Measurements from ENCODE around the gene FOXO3. TPM values are rescaled to one million over a fixed set of nuclear protein-coding genes. Genes with fewer than 3 reads are reported as not detected.

The FOXO3 gene
- total RNA-seq, 2 donors from 2014 or later = 10.4 to 21.3 TPM

DNA sequence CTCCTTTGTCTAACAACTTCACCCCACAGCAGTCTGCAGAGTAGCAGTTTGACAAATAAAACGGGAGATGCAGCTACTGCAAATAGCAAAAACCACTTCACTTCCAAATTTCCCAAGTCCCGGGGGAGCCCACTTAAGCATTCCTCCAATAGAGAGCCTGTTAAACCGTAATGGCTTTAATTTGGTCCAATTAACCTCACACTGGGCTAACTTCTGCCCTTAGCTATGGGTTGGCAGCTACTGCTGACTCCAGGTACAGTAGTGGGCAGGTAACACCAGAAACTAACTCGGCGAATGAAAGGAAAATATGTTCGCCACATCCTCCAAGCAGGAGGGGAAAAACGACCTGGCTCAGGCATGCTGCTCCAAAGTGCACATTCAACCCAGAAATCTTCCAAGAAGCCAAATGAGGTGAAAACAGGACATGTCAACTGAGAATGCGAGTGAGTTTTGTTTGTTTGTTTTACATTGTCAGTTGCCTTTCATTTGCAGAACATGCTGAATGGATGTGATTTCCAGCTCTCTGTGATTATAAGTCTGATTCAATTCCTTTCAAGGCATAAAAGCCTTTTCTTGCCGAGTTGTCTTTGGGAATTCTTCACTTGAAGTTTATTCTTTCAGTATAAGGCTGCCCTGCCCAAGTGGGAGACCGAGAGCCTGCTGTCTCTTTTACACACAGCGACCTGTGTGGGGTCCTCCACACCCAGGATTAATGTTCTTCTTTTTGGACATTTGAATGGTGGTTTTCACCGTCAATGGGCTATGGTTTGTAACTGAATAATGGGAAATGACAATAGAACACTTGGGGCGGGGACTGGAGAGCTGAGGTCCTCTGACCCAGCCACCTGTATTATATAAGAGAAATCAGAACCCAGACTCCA, 170.2 kb downstream of the FOXO3 start:
- Mint-ChIP-seq H3K27ac (no peak overlapping the region), H3K36me3 (ENCODE audit: low read depth) (no peaks in the 10 kb centered on the region), H3K4me1 (no peaks in the 10 kb centered on the region), H3K27me3 (peaks cover 6% of the 10 kb centered on the region), H3K4me3 (no peak overlapping the region), H3K9me3 (no peaks in the 10 kb centered on the region)
- ATAC-seq (replicated peaks) = no peak

DNA sequence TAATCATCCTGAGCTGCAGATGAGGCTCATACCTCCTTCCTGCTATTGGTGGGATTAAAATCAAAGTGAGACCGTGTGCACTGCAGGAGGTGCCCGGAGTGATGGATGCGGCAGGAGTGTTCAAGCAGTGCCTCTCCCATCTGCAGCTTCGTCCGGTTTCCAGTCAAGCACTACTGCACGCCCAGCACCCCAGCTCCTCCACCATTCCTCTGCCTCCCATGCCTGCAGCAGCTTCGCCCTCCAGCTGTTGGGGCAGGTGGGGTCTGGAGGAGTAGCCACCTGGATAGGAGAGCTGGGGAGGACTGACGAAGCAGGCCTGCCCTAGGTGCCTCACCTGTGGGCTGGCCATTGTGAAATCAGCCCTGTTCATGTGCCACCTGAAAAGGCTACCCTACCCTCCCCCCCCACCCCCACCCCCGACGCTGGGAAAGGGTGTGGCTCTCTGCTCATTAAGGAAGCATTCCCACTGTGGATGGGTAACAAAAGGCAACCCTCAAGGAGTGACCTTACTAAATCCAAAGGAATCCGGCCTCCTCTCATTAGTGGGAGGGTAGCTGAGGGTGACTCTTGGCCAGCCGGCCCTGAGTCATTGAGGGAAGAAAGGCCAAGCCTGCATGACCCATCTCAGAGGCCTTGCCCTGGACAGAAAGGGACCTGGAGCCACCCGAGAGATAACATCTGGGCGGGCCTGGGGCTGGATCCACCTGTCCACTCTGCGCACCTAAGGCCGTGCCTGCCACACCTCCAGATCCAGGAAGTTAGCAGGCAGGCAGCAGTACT, 171.6 kb downstream of the FOXO3 start:
- no peak for ATAC-seq (replicated peaks)
- Mint-ChIP-seq H3K4me1 (peaks cover 3% of the 10 kb centered on the region), H3K27me3 (peaks cover 6% of the 10 kb centered on the region), H3K9me3 (no peaks in the 10 kb centered on the region), H3K27ac (no peak overlapping the region), H3K4me3 (no peak overlapping the region), H3K36me3 (ENCODE audit: low read depth) (no peaks in the 10 kb centered on the region)

DNA sequence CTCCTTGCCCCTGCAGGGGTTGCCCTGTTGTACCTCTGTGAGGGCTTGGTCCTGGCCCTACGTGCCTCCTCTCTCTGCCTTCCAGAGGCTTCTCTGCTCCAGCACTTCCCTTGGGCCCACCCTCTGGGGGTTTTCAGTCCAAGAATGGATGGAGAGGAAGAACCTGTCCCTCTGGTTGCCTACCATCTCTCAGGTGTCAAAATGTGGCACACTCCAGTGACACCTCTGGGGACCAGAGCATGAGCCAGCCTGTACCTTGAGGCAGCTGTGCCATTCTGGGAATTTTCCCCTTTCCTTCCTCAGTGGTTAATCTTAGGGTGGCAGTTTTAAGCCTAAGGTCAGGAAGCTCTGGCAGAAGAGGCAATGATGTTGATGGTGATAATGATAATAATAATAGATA, 172.3 kb downstream of the FOXO3 start:
- ATAC-seq (replicated peaks) = no peak
- Mint-ChIP-seq H3K4me1 (peaks cover 5% of the 10 kb centered on the region), H3K27ac (no peak overlapping the region), H3K4me3 (no peak overlapping the region), H3K36me3 (ENCODE audit: low read depth) (no peaks in the 10 kb centered on the region), H3K9me3 (no peaks in the 10 kb centered on the region), H3K27me3 (peaks cover 6% of the 10 kb centered on the region)

DNA sequence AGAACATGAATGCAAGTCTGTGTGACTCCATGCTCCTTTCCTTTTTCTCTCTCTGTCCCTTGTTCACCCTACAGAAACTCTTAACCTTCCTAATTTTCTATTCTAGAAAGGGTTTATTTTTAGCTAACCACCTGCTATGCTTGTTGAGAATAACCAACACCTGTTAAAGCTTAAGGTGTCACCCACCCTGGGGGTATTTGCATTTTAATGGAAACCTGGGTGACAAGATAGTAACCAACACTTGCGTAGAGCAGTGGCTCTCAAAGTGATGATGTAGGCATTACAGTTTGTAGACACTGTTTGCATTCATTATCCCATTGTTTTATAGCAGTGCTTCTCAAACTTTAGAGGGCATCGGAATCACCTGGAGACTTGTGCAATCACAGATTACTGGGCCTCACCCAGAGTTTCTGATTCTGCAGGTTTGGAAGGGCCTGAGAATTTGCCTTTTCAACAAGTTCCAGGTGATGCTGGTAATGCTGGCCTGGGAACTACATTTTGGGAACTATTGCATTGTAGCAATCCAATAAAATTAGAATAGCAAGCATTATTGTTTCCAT, 173.1 kb downstream of the FOXO3 start:
- no peak overlapping the region for H3K27ac Mint-ChIP-seq
- H3K36me3 Mint-ChIP-seq (ENCODE audit: low read depth) = no peaks in the 10 kb centered on the region
- H3K9me3 Mint-ChIP-seq = no peaks in the 10 kb centered on the region
- no peak overlapping the region for H3K4me3 Mint-ChIP-seq
- H3K27me3 Mint-ChIP-seq = peaks cover 8% of the 10 kb centered on the region
- no peak for ATAC-seq (replicated peaks)
- H3K4me1 Mint-ChIP-seq = peaks cover 10% of the 10 kb centered on the region
